Liver (tissue), 3 donors: ENCODE measurements around the gene PACC1.

Experiments
- ATF3 ChIP-seq: IDR thresholded peaks from 2 replicates; pipeline ENCODE4 v1.6.1; 2016; ENCODE audit warnings: antibody characterized with exemption
- CTCF ChIP-seq: fragments of 150-350 bp; IDR thresholded peaks from 2 replicates; pipeline ENCODE4 v1.5.1; 2017; ENCODE audit warnings: improper control_type of control experiment, low read depth, low read length; ENCODE audit not compliant: missing input control
- JUND ChIP-seq, 2 donors: IDR thresholded peaks; 2 replicates each; pipeline ENCODE4 v1.6.1; 2016; ENCODE audit warnings: antibody characterized with exemption in 2 of 2
- MAX ChIP-seq: IDR thresholded peaks from 2 replicates; pipeline ENCODE4 v1.6.1; 2016; ENCODE audit warnings: antibody characterized with exemption
- RAD21 ChIP-seq, 2 donors: IDR thresholded peaks; 2 replicates each; pipeline ENCODE4 v1.6.1; 2016; ENCODE audit warnings: antibody characterized with exemption in 2 of 2, mild to moderate bottlenecking in 2 of 2
- TAF1 ChIP-seq: conservative IDR thresholded peaks from 2 replicates; pipeline ENCODE4 v1.6.1; 2016; ENCODE audit warnings: antibody characterized with exemption, mild to moderate bottlenecking
- ZBTB33 ChIP-seq: IDR thresholded peaks from 2 replicates; pipeline ENCODE4 v1.6.1; 2016; ENCODE audit warnings: antibody characterized with exemption
- donor health status: healthy.
- donor health status: healthy.

GRCh38 chr1:212432661-212433576 lies 18.2 kb upstream of the PACC1 start, which contains the start of gene NENF:
- TF ChIP-seq CTCF (no peak), TAF1 (no peak), JUND (IDR thresholded peaks at IDR 0.05) (no peak), RAD21 (IDR thresholded peaks at IDR 0.05) (peak in 1 of 2 donors; percentile 22), MAX (no peak), ATF3 (no peak), ZBTB33 (no peak)
